ENCODE results near the gene INCA1.

INCA1 gene

GRCh38 chr17:5014357-5014756, 17.0 kb upstream of the INCA1 start:
- Histone ChIP-seq H3K79me2 (ENCODE audit: insufficient read depth, low read length) (no peaks in the 10 kb centered on the region), H3F3A (ENCODE audit: insufficient read depth, low read length) (0 out of 2 replicates have a peak, but pooled peaks cover 4% of the 10 kb centered on the region), H3K27ac (ENCODE audit: low read depth, low read length, poor library complexity, severe bottlenecking) (no peak overlapping the region), H3K27me3 (ENCODE audit: insufficient read depth, low read length) (no peaks in the 10 kb centered on the region), H3K4me2 (ENCODE audit: low read length) (no peak overlapping the region), H3K9ac (ENCODE audit: low read length) (no peak overlapping the region), H3K9me2 (ENCODE audit: low read depth, low read length) (no peaks in the 10 kb centered on the region), H3K9me3 (ENCODE audit: low read length) (no peaks in the 10 kb centered on the region), H3K4me3 (ENCODE audit: low read depth, low read length, poor library complexity, severe bottlenecking) (no peak overlapping the region), H2AFZ (ENCODE audit: low read length) (no peak overlapping the region), H3K4me1 (ENCODE audit: insufficient read depth, low read length, severe bottlenecking) (peaks cover 17% of the 10 kb centered on the region), H3K36me3 (ENCODE audit: insufficient read depth, low read length) (peaks cover 7% of the 10 kb centered on the region; the same call in 1 of the 2 replicates), H4K20me1 (ENCODE audit: insufficient read depth, low read length) (no peaks in the 10 kb centered on the region)
- TF ChIP-seq EZH2 (IDR thresholded peaks at IDR 0.05; ENCODE audit: borderline replicate concordance, low read length): no peak
- no peak for TF ChIP-seq CTCF (IDR thresholded peaks at IDR 0.05; ENCODE audit: low read length)

GRCh38 chr17:5011928-5012327, 14.6 kb upstream of the INCA1 start:
- Histone ChIP-seq H3K4me2 (ENCODE audit: low read length) (no peak overlapping the region), H3K79me2 (ENCODE audit: insufficient read depth, low read length) (no peaks in the 10 kb centered on the region), H3K9ac (ENCODE audit: low read length) (no peak overlapping the region), H3K4me3 (ENCODE audit: low read depth, low read length, poor library complexity, severe bottlenecking) (no peak overlapping the region), H3K27ac (ENCODE audit: low read depth, low read length, poor library complexity, severe bottlenecking) (no peak overlapping the region), H2AFZ (ENCODE audit: low read length) (no peak overlapping the region), H3K27me3 (ENCODE audit: insufficient read depth, low read length) (no peaks in the 10 kb centered on the region), H3K36me3 (ENCODE audit: insufficient read depth, low read length) (peaks cover 26% of the 10 kb centered on the region), H3K4me1 (ENCODE audit: insufficient read depth, low read length, severe bottlenecking) (peaks cover 7% of the 10 kb centered on the region), H3K9me3 (ENCODE audit: low read length) (no peaks in the 10 kb centered on the region), H3F3A (ENCODE audit: insufficient read depth, low read length) (no peaks in the 10 kb centered on the region), H3K9me2 (ENCODE audit: low read depth, low read length) (no peaks in the 10 kb centered on the region), H4K20me1 (ENCODE audit: insufficient read depth, low read length) (no peaks in the 10 kb centered on the region)
- TF ChIP-seq EZH2 (IDR thresholded peaks at IDR 0.05; ENCODE audit: borderline replicate concordance, low read length): no peak
- no peak for TF ChIP-seq CTCF (IDR thresholded peaks at IDR 0.05; ENCODE audit: low read length)

- Histone ChIP-seq H3K9me2 (ENCODE audit: low read depth, low read length) (no peaks in the 10 kb centered on the region), H3K27ac (ENCODE audit: low read depth, low read length, poor library complexity, severe bottlenecking) (no peak overlapping the region), H3K36me3 (ENCODE audit: insufficient read depth, low read length) (peaks cover 49% of the 10 kb centered on the region), H2AFZ (ENCODE audit: low read length) (no peak overlapping the region), H3K4me2 (ENCODE audit: low read length) (no peak overlapping the region), H3K27me3 (ENCODE audit: insufficient read depth, low read length) (no peaks in the 10 kb centered on the region), H3K9me3 (ENCODE audit: low read length) (no peaks in the 10 kb centered on the region), H4K20me1 (ENCODE audit: insufficient read depth, low read length) (no peaks in the 10 kb centered on the region), H3F3A (ENCODE audit: insufficient read depth, low read length) (no peaks in the 10 kb centered on the region), H3K79me2 (ENCODE audit: insufficient read depth, low read length) (no peaks in the 10 kb centered on the region), H3K4me3 (ENCODE audit: low read depth, low read length, poor library complexity, severe bottlenecking) (no peak overlapping the region), H3K4me1 (ENCODE audit: insufficient read depth, low read length, severe bottlenecking) (peaks cover 13% of the 10 kb centered on the region), H3K9ac (ENCODE audit: low read length) (no peak overlapping the region)
- no peak for TF ChIP-seq EZH2 (IDR thresholded peaks at IDR 0.05; ENCODE audit: borderline replicate concordance, low read length)
- TF ChIP-seq CTCF (IDR thresholded peaks at IDR 0.05; ENCODE audit: low read length): no peak
Observed at GRCh38 chr17:5003214-5003867, 6.0 kb upstream of the INCA1 start.
